Mesenchymal stem cell (in vitro differentiated cells and primary cell): ENCODE data around the gene GTF3C1.
A peak's percentile ranks its signal among the peaks of the same experiment; 100 is the strongest.

Experiments
- DNase-seq: peaks from one replicate; pipeline ENCODE4 v3.0.0-alpha.2; 2013
- H2AFZ ChIP-seq: one replicate; pipeline ENCODE4 v1.6.1; 2013; ENCODE audit warnings: low read depth, mild to moderate bottlenecking, control low read depth, inconsistent platforms, low read length, moderate library complexity
- H2AK5ac ChIP-seq: 2 replicates; pipeline ENCODE4 v1.6.1; 2013; ENCODE audit warnings: low read length, moderate library complexity, mild to moderate bottlenecking, inconsistent platforms; ENCODE audit not compliant: severe bottlenecking
- H2BK120ac ChIP-seq: one replicate; pipeline ENCODE4 v1.6.1; 2013; ENCODE audit warnings: low read depth, mild to moderate bottlenecking, inconsistent platforms, low read length, moderate library complexity
- H2BK12ac ChIP-seq, 2 experiments: one replicate each; pipeline ENCODE4 v1.6.1; 2013; ENCODE audit warnings: inconsistent platforms in 2 of 2, low read length in 2 of 2, mild to moderate bottlenecking in 2 of 2, moderate library complexity in 2 of 2, control low read depth in 1 of 2
- H2BK15ac ChIP-seq: one replicate; pipeline ENCODE4 v1.6.1; 2013; ENCODE audit warnings: mild to moderate bottlenecking, low read depth, inconsistent platforms; ENCODE audit not compliant: poor library complexity, severe bottlenecking
- H2BK5ac ChIP-seq: 2 replicates; pipeline ENCODE4 v1.6.1; 2013; ENCODE audit warnings: low read depth, mild to moderate bottlenecking, low read length, control low read depth, inconsistent platforms; ENCODE audit not compliant: poor library complexity, severe bottlenecking
- H3K14ac ChIP-seq, 2 experiments: one replicate each; pipeline ENCODE4 v1.6.1; 2013; ENCODE audit warnings: inconsistent platforms in 2 of 2, low read length in 2 of 2, control low read depth in 1 of 2, mild to moderate bottlenecking in 1 of 2, moderate library complexity in 1 of 2
- H3K18ac ChIP-seq, 2 experiments: one replicate each; pipeline ENCODE4 v1.6.1; 2013; ENCODE audit warnings: inconsistent platforms in 2 of 2, low read length in 2 of 2, control low read depth in 1 of 2, low read depth in 1 of 2, mild to moderate bottlenecking in 1 of 2
- H3K23ac ChIP-seq, 2 experiments: one replicate each; pipeline ENCODE4 v1.6.1; 2013; ENCODE audit warnings: inconsistent platforms in 2 of 2, low read length in 2 of 2, mild to moderate bottlenecking in 2 of 2, moderate library complexity in 2 of 2, control low read depth in 1 of 2
- H3K27ac ChIP-seq: 2 replicates; pipeline ENCODE4 v1.5.1; 2013; ENCODE audit warnings: mild to moderate bottlenecking, moderate library complexity, low read length, control low read depth, inconsistent platforms; ENCODE audit not compliant: poor library complexity, severe bottlenecking
- H3K27me3 ChIP-seq, 2 experiments: 2 replicates each; pipeline versions ENCODE4 v1.6.1 to v1.7.0; 2013; ENCODE audit warnings: low read length in 2 of 2, mild to moderate bottlenecking in 2 of 2, moderate library complexity in 2 of 2, control low read depth in 1 of 2, inconsistent platforms in 1 of 2; ENCODE audit not compliant: control insufficient read depth in 1 of 2, insufficient read depth in 1 of 2
- H3K36me3 ChIP-seq, 2 experiments: 2 replicates each; pipeline versions ENCODE4 v1.6.1 to v1.7.0; 2013; ENCODE audit warnings: low read length in 2 of 2, control low read depth in 1 of 2, inconsistent platforms in 1 of 2, low read depth in 1 of 2, mild to moderate bottlenecking in 1 of 2; ENCODE audit not compliant: insufficient read depth in 2 of 2, control insufficient read depth in 1 of 2
- H3K4ac ChIP-seq, 2 experiments: one replicate each; pipeline ENCODE4 v1.6.1; 2013; ENCODE audit warnings: inconsistent platforms in 2 of 2, low read length in 2 of 2, mild to moderate bottlenecking in 2 of 2, moderate library complexity in 2 of 2, control low read depth in 1 of 2, low read depth in 1 of 2
- H3K4me1 ChIP-seq: 2 replicates; pipeline ENCODE4 v1.6.1; 2013; ENCODE audit warnings: low read depth, low read length, control low read depth; ENCODE audit not compliant: control insufficient read depth, insufficient read depth
- H3K4me2 ChIP-seq: 2 replicates; pipeline ENCODE4 v1.6.1; 2013; ENCODE audit warnings: low read length, mild to moderate bottlenecking, inconsistent platforms; ENCODE audit not compliant: poor library complexity, severe bottlenecking
- H3K4me3 ChIP-seq, 2 experiments: 2 replicates each; pipeline versions ENCODE4 v1.5.1 to v1.7.0; 2013; ENCODE audit warnings: low read length in 2 of 2, mild to moderate bottlenecking in 2 of 2, control low read depth in 1 of 2, low read depth in 1 of 2; ENCODE audit not compliant: insufficient read depth in 1 of 2
- H3K79me1 ChIP-seq: replicated peaks from 2 replicates; pipeline ENCODE4 v1.6.1; 2013; ENCODE audit warnings: mild to moderate bottlenecking, control low read depth, low read length, inconsistent platforms; ENCODE audit not compliant: poor library complexity, severe bottlenecking
- H3K9ac ChIP-seq: 2 replicates; pipeline ENCODE4 v1.7.0; 2013; ENCODE audit warnings: mild to moderate bottlenecking, low read length, moderate library complexity
- H3K9me3 ChIP-seq: 2 replicates; pipeline ENCODE4 v1.7.0; 2013; ENCODE audit warnings: mild to moderate bottlenecking, low read length; ENCODE audit not compliant: control insufficient read depth
- H4K8ac ChIP-seq: one replicate; pipeline ENCODE4 v1.6.1; 2013; ENCODE audit warnings: inconsistent platforms, mild to moderate bottlenecking, low read length, moderate library complexity
- H4K91ac ChIP-seq: one replicate; pipeline ENCODE4 v1.6.1; 2013; ENCODE audit warnings: mild to moderate bottlenecking, low read length, inconsistent platforms
- WGBS: methylation state at CpG from one replicate; pipeline ENCODE4 v1.1.7; 2013; ENCODE audit warnings: mixed read lengths; 5-methylcytosine and 5-hydroxymethylcytosine counted together

Gene GTF3C1

GRCh38 chr16:27526180-27526579 lies 23.5 kb downstream of the GTF3C1 start:
- no peak overlapping the region for H3K14ac ChIP-seq
- WGBS = 96% methylated on average over 6 of the region's 6 CpGs
- peaks cover 21% of the 10 kb centered on the region for H3K79me1 ChIP-seq
- no peaks in the 10 kb centered on the region for H3K9me3 ChIP-seq
- H3K9ac ChIP-seq = no peak overlapping the region
- no peak overlapping the region for H4K91ac ChIP-seq
- H3K4me1 ChIP-seq = peaks cover 20% of the 10 kb centered on the region
- H2BK5ac ChIP-seq = no peak overlapping the region
- no peak overlapping the region for H2BK15ac ChIP-seq
- no peak overlapping the region for H2BK120ac ChIP-seq
- H3K4me3 ChIP-seq = no peak overlapping the region
- no peak overlapping the region for H2AFZ ChIP-seq
- no peak overlapping the region for H3K27ac ChIP-seq
- no peak overlapping the region for H2BK12ac ChIP-seq
- H3K27me3 ChIP-seq = no peaks in the 10 kb centered on the region
- no peak overlapping the region for H3K4me2 ChIP-seq
- no peak overlapping the region for H2AK5ac ChIP-seq
- no peak overlapping the region for H4K8ac ChIP-seq
- peaks cover 55 to 99% of the 10 kb centered on the region in 2 experiments for H3K36me3 ChIP-seq
- no peak overlapping the region for H3K23ac ChIP-seq
- DNase-seq = no peak
- H3K18ac ChIP-seq = no peak overlapping the region
- peak overlapping the region in 1 of 2 experiments; percentile 20 for H3K4ac ChIP-seq

DNA sequence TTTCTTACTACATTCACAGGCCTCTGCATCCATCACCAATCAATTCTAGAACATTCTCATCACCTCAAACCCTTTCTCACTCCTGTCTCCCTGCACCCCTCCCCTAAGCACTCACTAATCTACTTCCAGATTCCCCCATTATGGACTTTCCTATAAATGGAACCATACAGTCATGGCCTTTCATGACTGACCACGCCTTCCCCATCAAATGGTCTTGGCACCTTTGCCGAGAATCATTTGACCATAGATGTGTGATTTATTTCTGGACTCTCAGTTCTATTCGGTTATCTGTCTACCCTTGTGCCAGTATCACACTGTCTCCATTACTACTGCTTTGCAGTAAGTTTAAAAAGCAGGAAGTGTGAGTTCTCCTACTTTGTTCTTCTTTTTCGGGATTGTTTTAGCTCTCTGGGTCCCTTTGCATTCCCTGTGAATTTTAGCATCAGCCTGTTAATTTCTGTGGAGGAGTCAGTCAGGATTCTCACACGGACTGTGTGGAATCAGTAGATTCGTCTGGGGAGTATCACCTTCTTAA lies 27.5 kb downstream of the GTF3C1 start:
- H4K8ac ChIP-seq = no peak overlapping the region
- H3K27ac ChIP-seq = no peak overlapping the region
- H2BK120ac ChIP-seq = no peak overlapping the region
- no peak for DNase-seq
- no peak overlapping the region for H2AK5ac ChIP-seq
- H3K14ac ChIP-seq = no peak overlapping the region
- H3K4me3 ChIP-seq = no peak overlapping the region
- no peaks in the 10 kb centered on the region for H3K9me3 ChIP-seq
- no peak overlapping the region for H4K91ac ChIP-seq
- H3K4me2 ChIP-seq = no peak overlapping the region
- no peak overlapping the region for H3K9ac ChIP-seq
- 64% methylated on average over 5 of the region's 6 CpGs for WGBS
- peaks cover 49 to 97% of the 10 kb centered on the region in 2 experiments for H3K36me3 ChIP-seq
- H3K18ac ChIP-seq = no peak overlapping the region
- no peak overlapping the region for H2BK5ac ChIP-seq
- peaks cover 9% of the 10 kb centered on the region for H3K4me1 ChIP-seq
- peaks cover 15% of the 10 kb centered on the region for H3K79me1 ChIP-seq
- H2BK12ac ChIP-seq = no peak overlapping the region
- no peak overlapping the region for H3K4ac ChIP-seq
- H2AFZ ChIP-seq = no peak overlapping the region
- H3K23ac ChIP-seq = no peak overlapping the region
- no peaks in the 10 kb centered on the region for H3K27me3 ChIP-seq
- H2BK15ac ChIP-seq = no peak overlapping the region

- H2BK5ac ChIP-seq = no peak overlapping the region
- no peak overlapping the region for H3K4me3 ChIP-seq
- H2BK15ac ChIP-seq = no peak overlapping the region
- H4K8ac ChIP-seq = peak overlapping the region; percentile 69
- H3K4ac ChIP-seq = no peak overlapping the region
- H2BK12ac ChIP-seq = peak overlapping the region in 1 of 2 experiments; percentile 4
- peak overlapping the region in 1 of 2 experiments; percentile 1 for H3K18ac ChIP-seq
- no peaks in the 10 kb centered on the region for H3K9me3 ChIP-seq
- no peak overlapping the region for H2AK5ac ChIP-seq
- no peaks in the 10 kb centered on the region for H3K27me3 ChIP-seq
- H3K14ac ChIP-seq = no peak overlapping the region
- H3K4me1 ChIP-seq = peaks cover 7% of the 10 kb centered on the region
- H3K27ac ChIP-seq = no peak overlapping the region
- no peak overlapping the region for H3K9ac ChIP-seq
- peak; percentile 55 for DNase-seq
- peak overlapping the region; percentile 21 for H2BK120ac ChIP-seq
- no peak overlapping the region for H3K23ac ChIP-seq
- no peak overlapping the region for H3K4me2 ChIP-seq
- H3K79me1 ChIP-seq = peaks cover 15% of the 10 kb centered on the region
- 49% methylated on average over 16 of the region's 16 CpGs for WGBS
- peak overlapping the region; percentile 11 for H4K91ac ChIP-seq
- H2AFZ ChIP-seq = no peak overlapping the region
- H3K36me3 ChIP-seq = peaks cover 49 to 97% of the 10 kb centered on the region in 2 experiments
These were observed 28.6 kb downstream of the GTF3C1 start for GRCh38 chr16:27520982-27521673.

DNA sequence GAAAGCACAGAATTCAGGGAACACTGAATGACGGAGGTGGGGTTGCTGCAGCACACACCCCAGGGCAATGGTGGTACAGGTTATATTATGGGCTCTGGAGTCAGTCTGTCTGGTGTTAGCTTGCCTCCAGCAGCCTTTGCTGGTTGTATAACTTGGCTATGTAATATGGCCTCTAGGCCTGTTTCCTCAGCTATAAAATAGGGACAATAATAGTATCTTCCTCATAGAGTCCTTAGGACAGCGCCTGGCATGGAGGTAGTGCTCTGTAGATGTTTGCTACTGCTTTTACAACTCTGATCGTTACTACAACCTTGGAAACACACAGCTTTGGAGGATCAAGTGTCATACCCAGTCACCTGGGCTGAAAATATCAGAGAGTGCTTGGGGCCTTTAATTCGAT lies 31.5 kb downstream of the GTF3C1 start:
- no peak overlapping the region for H2BK12ac ChIP-seq
- no peak overlapping the region for H2BK15ac ChIP-seq
- H3K4me3 ChIP-seq = no peak overlapping the region
- peaks cover 60 to 91% of the 10 kb centered on the region in 2 experiments for H3K36me3 ChIP-seq
- no peak overlapping the region for H3K27ac ChIP-seq
- H3K4me1 ChIP-seq = peaks cover 7% of the 10 kb centered on the region
- H4K8ac ChIP-seq = no peak overlapping the region
- H3K4me2 ChIP-seq = no peak overlapping the region
- no peak overlapping the region for H3K23ac ChIP-seq
- H2AK5ac ChIP-seq = no peak overlapping the region
- no peak overlapping the region for H4K91ac ChIP-seq
- no peak overlapping the region for H3K18ac ChIP-seq
- no peak overlapping the region for H2BK120ac ChIP-seq
- no peak for DNase-seq
- no peak overlapping the region for H2BK5ac ChIP-seq
- H3K79me1 ChIP-seq = peaks cover 22% of the 10 kb centered on the region
- H3K14ac ChIP-seq = no peak overlapping the region
- H3K27me3 ChIP-seq = no peaks in the 10 kb centered on the region
- H2AFZ ChIP-seq = no peak overlapping the region
- no peaks in the 10 kb centered on the region for H3K9me3 ChIP-seq
- H3K4ac ChIP-seq = no peak overlapping the region
- WGBS = 98% methylated on average over 4 of the region's 4 CpGs
- no peak overlapping the region for H3K9ac ChIP-seq
